Loucy (cell line): ENCODE data around the gene ST7L.
"Not testable (repeated sequence)": the region's sequence is repeated elsewhere in the genome, so short reads cannot be mapped to it uniquely, and the experiment has no call there.

Source experiments
- H2AFZ ChIP-seq: fragments of 200-600 bp; sonication (generic); 2 replicates; pipeline ENCODE4 v1.6.0; 2016; ENCODE audit warnings: antibody characterized with exemption, mild to moderate bottlenecking, low read length, moderate library complexity
- H3F3A ChIP-seq: fragments of 200-600 bp; 2 replicates; pipeline ENCODE4 v1.6.0; 2016; ENCODE audit warnings: antibody characterized with exemption, low read depth, mild to moderate bottlenecking
- H3K27me3 ChIP-seq: fragments of 200-600 bp; sonication (generic); 2 replicates; pipeline ENCODE4 v1.6.1; 2014; ENCODE audit warnings: low read length, mild to moderate bottlenecking; ENCODE audit not compliant: insufficient read depth, poor library complexity, severe bottlenecking
- H3K36me3 ChIP-seq: fragments of 200-600 bp; sonication (generic); 2 replicates; pipeline ENCODE4 v1.6.1; 2016; ENCODE audit warnings: low read length; ENCODE audit not compliant: insufficient read depth
- H3K4me1 ChIP-seq: fragments of 200-600 bp; sonication (generic); 2 replicates; pipeline ENCODE4 v1.5.1; 2014; ENCODE audit warnings: low read length, mild to moderate bottlenecking; ENCODE audit not compliant: insufficient read depth, poor library complexity, severe bottlenecking
- H3K4me2 ChIP-seq: fragments of 200-600 bp; sonication (generic); 2 replicates; pipeline ENCODE4 v1.6.0; 2014; ENCODE audit warnings: antibody characterized with exemption, low read length, low read depth, mild to moderate bottlenecking; ENCODE audit not compliant: poor library complexity, severe bottlenecking
- H3K4me3 ChIP-seq: fragments of 200-600 bp; sonication (generic); 2 replicates; pipeline ENCODE4 v1.5.1; 2014; ENCODE audit warnings: low read length, mild to moderate bottlenecking, mixed read lengths; ENCODE audit not compliant: poor library complexity, severe bottlenecking
- H3K79me2 ChIP-seq: fragments of 200-600 bp; sonication (generic); 2 replicates; pipeline ENCODE4 v1.6.1; 2014; ENCODE audit warnings: low read length; ENCODE audit not compliant: insufficient read depth
- H3K9ac ChIP-seq: fragments of 200-600 bp; sonication (generic); 2 replicates; pipeline ENCODE4 v1.6.0; 2014; ENCODE audit warnings: mild to moderate bottlenecking, low read depth, low read length, moderate library complexity; ENCODE audit not compliant: poor library complexity, severe bottlenecking
- H3K9me2 ChIP-seq: fragments of 200-600 bp; sonication (generic); replicated peaks from 2 replicates; pipeline ENCODE4 v1.6.1; 2016; ENCODE audit warnings: low read depth, low read length, mixed read lengths
- H3K9me3 ChIP-seq: fragments of 200-600 bp; sonication (generic); 2 replicates; pipeline ENCODE4 v1.6.1; 2014; ENCODE audit warnings: mild to moderate bottlenecking, antibody characterized with exemption, low read length, low read depth; ENCODE audit not compliant: insufficient read depth
- H4K20me1 ChIP-seq: fragments of 200-600 bp; sonication (generic); 2 replicates; pipeline ENCODE4 v1.6.0; 2014; ENCODE audit warnings: antibody characterized with exemption, low read length, mild to moderate bottlenecking; ENCODE audit not compliant: insufficient read depth, poor library complexity, severe bottlenecking
- CTCF ChIP-seq: fragments of 200-600 bp; sonication (generic); conservative IDR thresholded peaks from 2 replicates; pipeline ENCODE4 v1.5.1; 2014; ENCODE audit warnings: mild to moderate bottlenecking, antibody characterized with exemption, low read length
- EZH2phosphoT487 ChIP-seq: fragments of 200-600 bp; IDR thresholded peaks from 2 replicates; pipeline ENCODE4 v1.6.1; 2018; ENCODE audit warnings: antibody characterized with exemption, mild to moderate bottlenecking, moderate library complexity, borderline replicate concordance

ST7L gene

DNA sequence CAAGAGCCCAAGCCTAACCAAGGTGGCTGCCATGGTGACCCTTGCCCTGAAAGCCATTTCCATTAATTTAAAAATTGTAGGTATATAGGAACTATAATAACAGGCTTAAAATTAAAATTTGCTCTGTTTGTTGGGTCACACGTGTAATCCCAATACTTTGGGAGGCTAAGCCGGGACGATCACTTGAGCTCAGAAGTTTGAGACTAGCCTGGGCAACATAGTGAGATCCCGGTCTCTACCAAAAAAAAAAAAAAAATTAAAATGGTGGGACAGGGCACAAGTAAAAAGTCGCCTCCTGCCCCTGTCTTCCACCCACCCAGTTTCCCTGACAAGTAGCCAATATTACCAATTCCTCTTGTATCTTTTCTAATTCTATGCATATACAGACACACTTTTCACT lies 7.3 kb upstream of the ST7L start:
- Histone ChIP-seq H3K4me1 (peaks cover 54% of the 10 kb centered on the region), H3K27me3 (no peaks in the 10 kb centered on the region), H3K79me2 (peaks cover 100% of the 10 kb centered on the region), H3K4me2 (peak overlapping the region; percentile 40), H2AFZ (no peak overlapping the region), H3K9ac (no peak overlapping the region), H3K9me3 (no peaks in the 10 kb centered on the region), H3K36me3 (peaks cover 5% of the 10 kb centered on the region; the same call in 1 of the 2 replicates), H4K20me1 (peaks cover 85% of the 10 kb centered on the region), H3F3A (no peaks in the 10 kb centered on the region), H3K4me3 (peak overlapping the region; percentile 43), H3K9me2 (no peaks in the 10 kb centered on the region)
- TF ChIP-seq CTCF (no peak), EZH2phosphoT487 (no peak)

GRCh38 chr1:112625696-112626095 lies 6.8 kb upstream of the ST7L start:
- H3F3A ChIP-seq = no peaks in the 10 kb centered on the region
- H3K79me2 ChIP-seq = peaks cover 100% of the 10 kb centered on the region
- H3K9me2 ChIP-seq = no peaks in the 10 kb centered on the region
- H3K4me2 ChIP-seq = peak overlapping the region; percentile 40
- no peak for TF ChIP-seq CTCF
- no peak for TF ChIP-seq EZH2phosphoT487
- peaks cover 85% of the 10 kb centered on the region for H4K20me1 ChIP-seq
- H3K36me3 ChIP-seq = no peaks in the 10 kb centered on the region; the same call in 1 of the 2 replicates
- no peak overlapping the region for H2AFZ ChIP-seq
- no peak overlapping the region for H3K9ac ChIP-seq
- H3K4me3 ChIP-seq = peak overlapping the region; percentile 43
- H3K27me3 ChIP-seq = no peaks in the 10 kb centered on the region
- no peaks in the 10 kb centered on the region for H3K9me3 ChIP-seq
- H3K4me1 ChIP-seq = peaks cover 54% of the 10 kb centered on the region

DNA sequence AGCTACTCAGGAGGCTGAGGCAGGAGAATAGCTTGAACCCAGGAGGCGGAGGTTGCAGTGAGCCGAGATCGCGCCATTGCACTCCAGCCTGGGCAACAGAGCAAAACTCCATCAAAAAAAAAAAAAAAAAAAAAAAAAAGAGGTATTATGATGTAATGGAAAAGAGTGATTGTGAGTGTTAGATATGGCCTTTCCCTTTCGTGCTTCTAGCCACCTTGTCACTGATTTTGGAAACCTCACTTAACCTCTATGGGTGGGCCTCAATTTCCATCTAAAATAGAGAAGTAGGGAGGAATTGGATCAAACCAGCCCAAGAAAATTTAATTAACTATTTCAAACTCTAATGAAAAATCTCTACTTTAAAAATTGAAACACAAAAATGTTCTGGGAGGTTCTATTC lies 5.6 kb upstream of the ST7L start:
- H3K27me3 ChIP-seq, H3F3A ChIP-seq, H2AFZ ChIP-seq, H3K9me2 ChIP-seq, H3K9ac ChIP-seq, H3K9me3 ChIP-seq, H3K36me3 ChIP-seq: not testable (repeated sequence)
- Histone ChIP-seq H3K4me3 (peak overlapping the region; percentile 37), H3K4me1 (peaks cover 54% of the 10 kb centered on the region), H3K4me2 (peak overlapping the region; percentile 40), H3K79me2 (peaks cover 100% of the 10 kb centered on the region), H4K20me1 (peaks cover 82% of the 10 kb centered on the region)

DNA sequence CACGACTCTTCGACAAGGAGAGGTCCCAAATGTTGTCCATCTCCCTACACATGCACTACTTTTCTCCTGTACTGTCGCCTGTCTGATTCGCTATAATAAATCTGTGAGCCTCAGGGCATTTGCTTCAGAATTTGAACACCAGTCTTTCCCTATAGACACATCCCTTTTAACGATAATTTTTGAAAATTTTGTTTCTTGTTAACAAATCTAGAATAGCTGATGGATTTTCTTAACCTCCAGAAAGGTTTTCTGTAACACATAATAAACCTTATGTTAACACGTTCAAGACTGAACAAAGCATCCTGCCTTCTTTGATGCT lies 1.4 kb upstream of the ST7L start:
- H3K27me3 ChIP-seq = peaks cover 8% of the 10 kb centered on the region
- peak overlapping the region; percentile 99 for H3K4me3 ChIP-seq
- H3K4me2 ChIP-seq = peak overlapping the region; percentile 99
- H3K79me2 ChIP-seq = peaks cover 92% of the 10 kb centered on the region
- H2AFZ ChIP-seq = no peak overlapping the region
- peaks cover 41% of the 10 kb centered on the region for H4K20me1 ChIP-seq
- no peaks in the 10 kb centered on the region for H3K9me3 ChIP-seq
- H3K4me1 ChIP-seq = peaks cover 32% of the 10 kb centered on the region
- H3K36me3 ChIP-seq = no peaks in the 10 kb centered on the region
- peak overlapping the region; percentile 100 for H3K9ac ChIP-seq
- H3F3A ChIP-seq = no peaks in the 10 kb centered on the region
- no peak for TF ChIP-seq EZH2phosphoT487
- no peak for TF ChIP-seq CTCF
- H3K9me2 ChIP-seq = no peaks in the 10 kb centered on the region
